Activated B cell treated with CpG ODN at 0.5 μM for 24 hours (primary cell): Measurements from ENCODE around the gene BSND. TPM values are rescaled to one million over a fixed set of nuclear protein-coding genes. Genes with fewer than 3 reads are reported as not detected.

Experiments
- ATAC-seq: fragments of 200-7000 bp; cut with Tn5 transposase; one replicate; pipeline ENCODE4 v1.10.0; 2021; ENCODE audit warnings: low read depth, mild to moderate bottlenecking, moderate library complexity
- CTCF ChIA-PET: fragments of 350-600 bp; sonication (Branson Sonifier 250); formaldehyde crosslinking; loops from one replicate; lab custom pipeline; 2021; ENCODE audit warnings: antibody characterized with exemption; lab: Charles Lee
- POLR2A ChIA-PET: fragments of 350-600 bp; sonication (Branson Sonifier 250); formaldehyde crosslinking; loops from one replicate; lab custom pipeline; 2021; ENCODE audit warnings: antibody characterized with exemption; lab: Charles Lee
- DNase-seq: peaks from one replicate; pipeline ENCODE4 v3.0.0; 2022
- H3K27ac Mint-ChIP-seq: one replicate; pipeline ENCODE4 v1.8.0; 2020; ENCODE audit warnings: mixed read lengths
- H3K27me3 Mint-ChIP-seq: one replicate; pipeline ENCODE4 v1.8.0; 2021; ENCODE audit warnings: mixed read lengths
- H3K36me3 Mint-ChIP-seq: one replicate; pipeline ENCODE4 v1.8.0; 2021; ENCODE audit warnings: low read depth, mixed read lengths
- H3K4me1 Mint-ChIP-seq: one replicate; pipeline ENCODE4 v1.8.0; 2021; ENCODE audit warnings: mixed read lengths
- H3K4me3 Mint-ChIP-seq: one replicate; pipeline ENCODE4 v1.8.0; 2020; ENCODE audit warnings: mild to moderate bottlenecking, mixed read lengths
- H3K9me3 Mint-ChIP-seq: one replicate; pipeline ENCODE4 v1.8.0; 2020; ENCODE audit warnings: mixed read lengths
- CTCF ChIP-seq: fragments of 200-600 bp; IDR thresholded peaks from one replicate; pipeline ENCODE4 v1.8.0; 2022; ENCODE audit warnings: antibody characterized with exemption, mild to moderate bottlenecking
- intact Hi-C: fragments of 100-400 bp; cut with micrococcal nuclease; formaldehyde crosslinking; loops from one replicate; pipeline ENCODE4 v1.15.1; 2024
- total RNA-seq: library from RNA; stranded (reverse); gene quantifications from 2 replicates; pipeline ENCODE4 v1.2.3, GENCODE V29; 2022

Gene BSND
- total RNA-seq, 1 donor from 2014 or later = not detected

- intact Hi-C loops = no loop called here
- Mint-ChIP-seq H3K4me3 (no peak overlapping the region), H3K27ac (no peak overlapping the region), H3K9me3 (no peaks in the 10 kb centered on the region), H3K36me3 (no peaks in the 10 kb centered on the region), H3K27me3 (peaks cover 25% of the 10 kb centered on the region), H3K4me1 (peaks cover 5% of the 10 kb centered on the region)
- DNase-seq (no peak), ATAC-seq (no peak)
- ChIA-PET CTCF (no interaction called here), POLR2A (no interaction called here)
- TF ChIP-seq CTCF = no peak
Measured at GRCh38 chr1:54975356-54976108, 23.2 kb upstream of the BSND start.

GRCh38 chr1:54976747-54977146 is 22.0 kb upstream of the BSND start:
- ATAC-seq (no peak), DNase-seq (no peak)
- TF ChIP-seq CTCF = no peak
- no peaks in the 10 kb centered on the region for H3K4me1 Mint-ChIP-seq
- no peak overlapping the region for H3K4me3 Mint-ChIP-seq
- no peaks in the 10 kb centered on the region for H3K9me3 Mint-ChIP-seq
- peaks cover 28% of the 10 kb centered on the region for H3K27me3 Mint-ChIP-seq
- POLR2A ChIA-PET = no interaction called here
- intact Hi-C loops = no loop called here
- H3K27ac Mint-ChIP-seq = no peak overlapping the region
- no peaks in the 10 kb centered on the region for H3K36me3 Mint-ChIP-seq
- CTCF ChIA-PET = no interaction called here

- no peak overlapping the region for H3K27ac Mint-ChIP-seq
- no peak for TF ChIP-seq CTCF
- H3K36me3 Mint-ChIP-seq = no peaks in the 10 kb centered on the region
- intact Hi-C loops = no loop called here
- H3K4me1 Mint-ChIP-seq = no peaks in the 10 kb centered on the region
- DNase-seq (no peak), ATAC-seq (no peak)
- CTCF ChIA-PET = no interaction called here
- no peaks in the 10 kb centered on the region for H3K9me3 Mint-ChIP-seq
- POLR2A ChIA-PET = no interaction called here
- H3K27me3 Mint-ChIP-seq = peaks cover 30% of the 10 kb centered on the region
- no peak overlapping the region for H3K4me3 Mint-ChIP-seq
Measured at GRCh38 chr1:54977533-54978297, 21.0 kb upstream of the BSND start.

- H3K9me3 Mint-ChIP-seq = no peaks in the 10 kb centered on the region
- TF ChIP-seq CTCF = no peak
- no peak for ATAC-seq
- no peaks in the 10 kb centered on the region for H3K4me1 Mint-ChIP-seq
- no peak for DNase-seq
- intact Hi-C loops = no loop called here
- H3K27me3 Mint-ChIP-seq = peaks cover 31% of the 10 kb centered on the region
- ChIA-PET POLR2A (no interaction called here), CTCF (no interaction called here)
- no peak overlapping the region for H3K27ac Mint-ChIP-seq
- no peak overlapping the region for H3K4me3 Mint-ChIP-seq
- no peaks in the 10 kb centered on the region for H3K36me3 Mint-ChIP-seq
Measured at GRCh38 chr1:54978528-54979326, 20.0 kb upstream of the BSND start.
